Measurements from ENCODE around the gene CRADD.

The CRADD gene

DNA sequence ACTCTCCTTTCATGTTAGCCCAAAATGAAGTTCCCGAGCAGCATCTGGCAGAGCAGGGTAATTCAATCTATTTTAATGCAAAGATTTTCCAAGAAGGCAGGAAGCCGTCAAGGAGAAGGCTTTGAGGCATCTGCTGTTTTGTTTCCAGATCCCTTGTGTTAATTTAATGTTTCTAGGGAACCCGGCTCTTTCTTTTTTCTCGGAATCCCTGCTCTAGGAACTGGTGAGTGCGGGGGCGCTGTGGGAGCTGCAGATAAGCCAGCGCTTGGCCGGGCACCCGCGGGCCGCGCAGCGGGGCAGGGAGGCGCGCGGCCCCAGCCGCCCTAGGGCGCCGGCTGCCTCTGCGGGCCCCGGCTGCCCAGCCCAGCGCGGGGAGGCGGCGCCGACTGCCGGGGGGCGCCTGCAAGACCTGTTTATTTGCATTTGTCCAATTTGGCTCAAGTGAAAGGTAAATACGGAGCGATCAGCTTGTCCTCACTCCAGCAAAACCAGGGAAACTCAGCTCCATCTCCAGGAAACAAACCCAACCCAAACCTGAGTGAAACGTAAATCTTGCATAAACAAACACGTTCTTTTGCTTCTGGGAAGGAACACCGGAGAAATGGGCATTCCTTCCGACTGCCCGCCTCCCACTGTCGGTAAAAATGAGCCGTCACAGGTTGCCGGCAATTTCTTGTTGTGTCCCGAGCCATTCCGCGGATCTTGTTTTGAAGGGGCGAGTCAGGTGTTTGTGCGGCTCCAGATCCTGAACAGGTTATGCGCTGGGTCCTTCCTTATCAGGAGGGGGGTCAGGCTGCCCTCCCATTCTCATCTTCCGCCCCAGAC lies 65.1 kb downstream of the CRADD start (continued):
- TF ChIP-seq, protein P1, sequence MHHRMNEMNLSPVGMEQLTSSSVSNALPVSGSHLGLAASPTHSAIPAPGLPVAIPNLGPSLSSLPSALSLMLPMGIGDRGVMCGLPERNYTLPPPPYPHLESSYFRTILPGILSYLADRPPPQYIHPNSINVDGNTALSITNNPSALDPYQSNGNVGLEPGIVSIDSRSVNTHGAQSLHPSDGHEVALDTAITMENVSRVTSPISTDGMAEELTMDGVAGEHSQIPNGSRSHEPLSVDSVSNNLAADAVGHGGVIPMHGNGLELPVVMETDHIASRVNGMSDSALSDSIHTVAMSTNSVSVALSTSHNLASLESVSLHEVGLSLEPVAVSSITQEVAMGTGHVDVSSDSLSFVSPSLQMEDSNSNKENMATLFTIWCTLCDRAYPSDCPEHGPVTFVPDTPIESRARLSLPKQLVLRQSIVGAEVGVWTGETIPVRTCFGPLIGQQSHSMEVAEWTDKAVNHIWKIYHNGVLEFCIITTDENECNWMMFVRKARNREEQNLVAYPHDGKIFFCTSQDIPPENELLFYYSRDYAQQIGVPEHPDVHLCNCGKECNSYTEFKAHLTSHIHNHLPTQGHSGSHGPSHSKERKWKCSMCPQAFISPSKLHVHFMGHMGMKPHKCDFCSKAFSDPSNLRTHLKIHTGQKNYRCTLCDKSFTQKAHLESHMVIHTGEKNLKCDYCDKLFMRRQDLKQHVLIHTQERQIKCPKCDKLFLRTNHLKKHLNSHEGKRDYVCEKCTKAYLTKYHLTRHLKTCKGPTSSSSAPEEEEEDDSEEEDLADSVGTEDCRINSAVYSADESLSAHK (tag by site-specific recombination; IDR thresholded peaks at IDR 0.05): no peak
- TF ChIP-seq ZFP69B (tag by site-specific recombination; IDR thresholded peaks at IDR 0.05): 0 out of 2 replicates have a peak, but pooled peaks have one; percentile 27

DNA sequence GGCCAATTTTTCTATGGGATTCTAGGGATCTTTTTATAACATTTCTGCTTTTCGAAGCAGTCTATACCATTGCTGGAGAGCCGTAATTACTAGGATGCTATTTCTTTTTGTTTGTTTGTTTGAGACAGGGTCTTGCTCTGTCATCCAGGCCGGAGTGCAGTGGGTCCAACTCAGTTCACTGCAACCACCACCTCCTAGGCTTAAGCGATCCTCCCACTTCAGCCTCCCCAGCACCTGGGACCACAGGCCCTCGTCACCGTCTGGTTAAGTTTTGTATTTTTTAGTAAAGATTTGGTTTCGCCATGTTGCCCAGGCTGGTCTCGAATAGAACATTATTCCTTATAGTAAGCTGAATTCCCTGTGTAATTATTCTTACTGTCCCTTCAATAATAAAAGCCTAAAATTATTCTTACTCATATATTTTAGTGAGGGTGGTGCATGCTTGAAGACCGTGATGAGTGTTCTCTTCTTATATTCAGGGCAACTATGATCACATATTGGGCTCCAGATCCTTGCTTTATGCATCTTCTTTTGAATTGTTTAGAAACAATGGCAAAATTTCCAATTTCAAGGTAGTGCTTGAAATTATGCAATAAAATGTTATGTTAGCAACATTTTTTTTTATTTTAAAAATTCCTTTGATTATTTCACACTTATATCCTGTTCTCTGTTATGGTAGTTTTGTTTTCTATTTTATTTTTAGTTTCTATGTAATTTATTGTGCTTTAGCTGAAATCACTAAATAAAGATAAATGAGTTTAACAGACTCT lies 66.2 kb downstream of the CRADD start:
- POLR2A ChIA-PET: no interaction called here
- TF ChIP-seq SALL2 (tag by site-specific recombination; IDR thresholded peaks at IDR 0.05; ENCODE audit: borderline replicate concordance) (no peak), ZNF112 (tag by site-specific recombination; IDR thresholded peaks at IDR 0.05) (no peak), ZBTB1 (tag by site-specific recombination; IDR thresholded peaks at IDR 0.05) (no peak), ZNF266 (tag by site-specific recombination; IDR thresholded peaks at IDR 0.05; ENCODE audit: low read depth) (no peak), ZEB2 (tag by site-specific recombination; IDR thresholded peaks at IDR 0.05) (no peak)
- TF ChIP-seq, protein P2, sequence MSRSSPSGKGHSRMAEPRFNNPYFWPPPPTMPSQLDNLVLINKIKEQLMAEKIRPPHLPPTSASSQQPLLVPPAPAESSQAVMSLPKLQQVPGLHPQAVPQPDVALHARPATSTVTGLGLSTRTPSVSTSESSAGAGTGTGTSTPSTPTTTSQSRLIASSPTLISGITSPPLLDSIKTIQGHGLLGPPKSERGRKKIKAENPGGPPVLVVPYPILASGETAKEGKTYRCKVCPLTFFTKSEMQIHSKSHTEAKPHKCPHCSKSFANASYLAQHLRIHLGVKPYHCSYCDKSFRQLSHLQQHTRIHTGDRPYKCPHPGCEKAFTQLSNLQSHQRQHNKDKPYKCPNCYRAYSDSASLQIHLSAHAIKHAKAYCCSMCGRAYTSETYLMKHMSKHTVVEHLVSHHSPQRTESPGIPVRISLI (tag by site-specific recombination; IDR thresholded peaks at IDR 0.05): no peak
- Histone ChIP-seq H3K4me1 (ENCODE audit: control insufficient read depth, insufficient read depth, low read length) (peaks cover 3% of the 10 kb centered on the region; the same call in 1 of the 2 replicates), H3K4me3 (ENCODE audit: low read depth, low read length) (no peak overlapping the region), H3K27ac (ENCODE audit: extremely low read depth, low read depth, low read length) (no peak overlapping the region), H3K9me3 (ENCODE audit: control insufficient read depth, insufficient read depth, low read depth, low read length) (no peaks in the 10 kb centered on the region), H3K36me3 (ENCODE audit: control insufficient read depth in 2 of 2, insufficient read depth in 1 of 2, low read length in 2 of 2) (no peaks in the 10 kb centered on the region)
- CTCF ChIA-PET: interaction anchor here (0.6 to 3.0 kb wide), 2 partner anchors 174 to 371 kb away, joined by 4 to 8 read pairs; no protein-coding TSS in a partner anchor

DNA sequence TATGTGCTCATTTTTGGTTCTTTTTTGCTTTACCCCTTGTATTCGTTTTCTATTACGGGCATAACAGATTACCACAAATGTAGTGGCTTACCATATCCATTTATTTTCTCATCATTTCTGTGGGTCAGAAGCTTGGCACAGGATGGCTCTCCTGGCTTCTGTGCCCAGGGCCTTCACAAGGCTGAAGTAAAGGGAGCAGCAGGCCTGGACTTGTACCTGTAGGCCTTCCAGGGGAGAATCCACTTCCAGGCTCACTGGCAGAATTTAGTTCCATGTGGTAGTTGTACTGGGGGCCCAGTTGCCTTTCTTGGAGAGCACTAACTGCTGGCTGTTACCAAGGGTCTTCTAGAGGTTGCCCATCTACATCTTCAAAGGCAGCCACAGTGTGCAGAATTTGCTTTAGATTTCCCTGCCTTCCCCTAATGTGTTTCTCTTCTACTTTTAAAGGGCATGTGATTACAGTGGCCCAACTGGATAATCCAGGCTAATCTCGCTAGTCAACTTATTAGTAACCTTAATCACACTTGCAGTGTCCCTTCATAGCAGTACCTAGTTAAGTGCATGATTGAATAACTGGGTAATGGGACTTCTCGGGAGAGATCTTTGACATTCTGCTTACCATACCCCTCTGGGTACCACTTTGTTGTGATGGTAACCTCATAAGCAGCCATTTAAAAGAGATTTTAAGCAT lies 67.0 kb downstream of the CRADD start:
- Histone ChIP-seq H3K4me1 (ENCODE audit: control insufficient read depth, insufficient read depth, low read length) (peaks cover 3% of the 10 kb centered on the region; the same call in 1 of the 2 replicates), H3K4me3 (ENCODE audit: low read depth, low read length) (no peak overlapping the region), H3K27ac (ENCODE audit: extremely low read depth, low read depth, low read length) (no peak overlapping the region), H3K9me3 (ENCODE audit: control insufficient read depth, insufficient read depth, low read depth, low read length) (no peaks in the 10 kb centered on the region), H3K36me3 (ENCODE audit: control insufficient read depth in 2 of 2, insufficient read depth in 1 of 2, low read length in 2 of 2) (no peaks in the 10 kb centered on the region)
- ChIA-PET CTCF (interaction anchor here (0.6 kb wide), 1 partner anchor 372 kb away, joined by 4 read pairs; no protein-coding TSS in a partner anchor), POLR2A (no interaction called here)
- TF ChIP-seq, protein P3, sequence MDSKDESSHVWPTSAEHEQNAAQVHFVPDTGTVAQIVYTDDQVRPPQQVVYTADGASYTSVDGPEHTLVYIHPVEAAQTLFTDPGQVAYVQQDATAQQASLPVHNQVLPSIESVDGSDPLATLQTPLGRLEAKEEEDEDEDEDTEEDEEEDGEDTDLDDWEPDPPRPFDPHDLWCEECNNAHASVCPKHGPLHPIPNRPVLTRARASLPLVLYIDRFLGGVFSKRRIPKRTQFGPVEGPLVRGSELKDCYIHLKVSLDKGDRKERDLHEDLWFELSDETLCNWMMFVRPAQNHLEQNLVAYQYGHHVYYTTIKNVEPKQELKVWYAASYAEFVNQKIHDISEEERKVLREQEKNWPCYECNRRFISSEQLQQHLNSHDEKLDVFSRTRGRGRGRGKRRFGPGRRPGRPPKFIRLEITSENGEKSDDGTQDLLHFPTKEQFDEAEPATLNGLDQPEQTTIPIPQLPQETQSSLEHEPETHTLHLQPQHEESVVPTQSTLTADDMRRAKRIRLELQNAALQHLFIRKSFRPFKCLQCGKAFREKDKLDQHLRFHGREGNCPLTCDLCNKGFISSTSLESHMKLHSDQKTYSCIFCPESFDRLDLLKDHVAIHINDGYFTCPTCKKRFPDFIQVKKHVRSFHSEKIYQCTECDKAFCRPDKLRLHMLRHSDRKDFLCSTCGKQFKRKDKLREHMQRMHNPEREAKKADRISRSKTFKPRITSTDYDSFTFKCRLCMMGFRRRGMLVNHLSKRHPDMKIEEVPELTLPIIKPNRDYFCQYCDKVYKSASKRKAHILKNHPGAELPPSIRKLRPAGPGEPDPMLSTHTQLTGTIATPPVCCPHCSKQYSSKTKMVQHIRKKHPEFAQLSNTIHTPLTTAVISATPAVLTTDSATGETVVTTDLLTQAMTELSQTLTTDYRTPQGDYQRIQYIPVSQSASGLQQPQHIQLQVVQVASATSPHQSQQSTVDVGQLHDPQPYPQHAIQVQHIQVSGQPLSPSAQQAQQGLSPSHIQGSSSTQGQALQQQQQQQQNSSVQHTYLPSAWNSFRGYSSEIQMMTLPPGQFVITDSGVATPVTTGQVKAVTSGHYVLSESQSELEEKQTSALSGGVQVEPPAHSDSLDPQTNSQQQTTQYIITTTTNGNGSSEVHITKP (tag by site-specific recombination; IDR thresholded peaks at IDR 0.05): 0 out of 2 replicates have a peak, but pooled peaks have one; percentile 9
- no peak for TF ChIP-seq YY1 (tag by site-specific recombination; IDR thresholded peaks at IDR 0.05)
- TF ChIP-seq, protein P4, sequence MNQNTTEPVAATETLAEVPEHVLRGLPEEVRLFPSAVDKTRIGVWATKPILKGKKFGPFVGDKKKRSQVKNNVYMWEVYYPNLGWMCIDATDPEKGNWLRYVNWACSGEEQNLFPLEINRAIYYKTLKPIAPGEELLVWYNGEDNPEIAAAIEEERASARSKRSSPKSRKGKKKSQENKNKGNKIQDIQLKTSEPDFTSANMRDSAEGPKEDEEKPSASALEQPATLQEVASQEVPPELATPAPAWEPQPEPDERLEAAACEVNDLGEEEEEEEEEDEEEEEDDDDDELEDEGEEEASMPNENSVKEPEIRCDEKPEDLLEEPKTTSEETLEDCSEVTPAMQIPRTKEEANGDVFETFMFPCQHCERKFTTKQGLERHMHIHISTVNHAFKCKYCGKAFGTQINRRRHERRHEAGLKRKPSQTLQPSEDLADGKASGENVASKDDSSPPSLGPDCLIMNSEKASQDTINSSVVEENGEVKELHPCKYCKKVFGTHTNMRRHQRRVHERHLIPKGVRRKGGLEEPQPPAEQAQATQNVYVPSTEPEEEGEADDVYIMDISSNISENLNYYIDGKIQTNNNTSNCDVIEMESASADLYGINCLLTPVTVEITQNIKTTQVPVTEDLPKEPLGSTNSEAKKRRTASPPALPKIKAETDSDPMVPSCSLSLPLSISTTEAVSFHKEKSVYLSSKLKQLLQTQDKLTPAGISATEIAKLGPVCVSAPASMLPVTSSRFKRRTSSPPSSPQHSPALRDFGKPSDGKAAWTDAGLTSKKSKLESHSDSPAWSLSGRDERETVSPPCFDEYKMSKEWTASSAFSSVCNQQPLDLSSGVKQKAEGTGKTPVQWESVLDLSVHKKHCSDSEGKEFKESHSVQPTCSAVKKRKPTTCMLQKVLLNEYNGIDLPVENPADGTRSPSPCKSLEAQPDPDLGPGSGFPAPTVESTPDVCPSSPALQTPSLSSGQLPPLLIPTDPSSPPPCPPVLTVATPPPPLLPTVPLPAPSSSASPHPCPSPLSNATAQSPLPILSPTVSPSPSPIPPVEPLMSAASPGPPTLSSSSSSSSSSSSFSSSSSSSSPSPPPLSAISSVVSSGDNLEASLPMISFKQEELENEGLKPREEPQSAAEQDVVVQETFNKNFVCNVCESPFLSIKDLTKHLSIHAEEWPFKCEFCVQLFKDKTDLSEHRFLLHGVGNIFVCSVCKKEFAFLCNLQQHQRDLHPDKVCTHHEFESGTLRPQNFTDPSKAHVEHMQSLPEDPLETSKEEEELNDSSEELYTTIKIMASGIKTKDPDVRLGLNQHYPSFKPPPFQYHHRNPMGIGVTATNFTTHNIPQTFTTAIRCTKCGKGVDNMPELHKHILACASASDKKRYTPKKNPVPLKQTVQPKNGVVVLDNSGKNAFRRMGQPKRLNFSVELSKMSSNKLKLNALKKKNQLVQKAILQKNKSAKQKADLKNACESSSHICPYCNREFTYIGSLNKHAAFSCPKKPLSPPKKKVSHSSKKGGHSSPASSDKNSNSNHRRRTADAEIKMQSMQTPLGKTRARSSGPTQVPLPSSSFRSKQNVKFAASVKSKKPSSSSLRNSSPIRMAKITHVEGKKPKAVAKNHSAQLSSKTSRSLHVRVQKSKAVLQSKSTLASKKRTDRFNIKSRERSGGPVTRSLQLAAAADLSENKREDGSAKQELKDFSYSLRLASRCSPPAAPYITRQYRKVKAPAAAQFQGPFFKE (tag by site-specific recombination; IDR thresholded peaks at IDR 0.05; ENCODE audit: borderline replicate concordance): no peak
- no peak for TF ChIP-seq ZNF629 (tag by site-specific recombination; IDR thresholded peaks at IDR 0.05)
- TF ChIP-seq ZFP69B (tag by site-specific recombination; IDR thresholded peaks at IDR 0.05): no peak
- TF ChIP-seq ZNF426 (tag by site-specific recombination; IDR thresholded peaks at IDR 0.05): no peak

Data from HEK293 (cell line).